Activated CD8-positive, alpha-beta memory T cell treated with anti-CD3 and anti-CD28 coated beads, Interleukin-2, amount 10 ng/mL, durations not matched to agents 7 days and 5 days (primary cell): ENCODE results near the gene DERA. TPM values are rescaled to one million over a fixed set of nuclear protein-coding genes. Genes with fewer than 3 reads are reported as not detected.
"Not testable (repeated sequence)": the region's sequence is repeated elsewhere in the genome, so short reads cannot be mapped to it uniquely, and the experiment has no call there.

Experiments used
- ATAC-seq: fragments of 150-1000 bp; cut with Tn5 transposase; one replicate; pipeline ENCODE4 v1.10.0; 2021; ENCODE audit warnings: moderate library complexity
- CTCF ChIA-PET: fragments of 350-600 bp; sonication (Branson Sonifier 250); formaldehyde crosslinking; loops from one replicate; lab custom pipeline; 2021; ENCODE audit warnings: antibody characterized with exemption; lab: Charles Lee
- DNase-seq: peaks from one replicate; pipeline ENCODE4 v3.0.0-alpha.2; 2020
- H3K27ac Mint-ChIP-seq: one replicate; pipeline ENCODE4 v1.8.0; 2021; ENCODE audit warnings: mild to moderate bottlenecking, mixed read lengths
- H3K27me3 Mint-ChIP-seq: one replicate; pipeline ENCODE4 v1.8.0; 2021; ENCODE audit warnings: mixed read lengths
- H3K36me3 Mint-ChIP-seq: one replicate; pipeline ENCODE4 v1.8.0; 2021; ENCODE audit warnings: mild to moderate bottlenecking, mixed read lengths
- H3K4me1 Mint-ChIP-seq: one replicate; pipeline ENCODE4 v1.8.0; 2021; ENCODE audit warnings: mixed read lengths
- H3K4me3 Mint-ChIP-seq: one replicate; pipeline ENCODE4 v1.8.0; 2021; ENCODE audit warnings: mild to moderate bottlenecking, moderate library complexity, mixed read lengths
- H3K9me3 Mint-ChIP-seq: one replicate; pipeline ENCODE4 v1.8.0; 2022; ENCODE audit warnings: low read depth, mixed read lengths
- total RNA-seq, 2 experiments: library from RNA; stranded (reverse); gene quantifications; one replicate each; pipeline ENCODE4 v1.2.3, GENCODE V29; 2021

DERA gene
- total RNA-seq, 2 experiments from 2014 or later = 22.3 to 24.1 TPM

- peaks cover 29% of the 10 kb centered on the region for H3K36me3 Mint-ChIP-seq
- ATAC-seq (no peak), DNase-seq (no peak)
- H3K27ac Mint-ChIP-seq = peak overlapping the region; percentile 99
- no peaks in the 10 kb centered on the region for H3K27me3 Mint-ChIP-seq
- peaks cover 58% of the 10 kb centered on the region for H3K4me1 Mint-ChIP-seq
- CTCF ChIA-PET = interaction anchor here (0.8 to 3.1 kb wide), 6 partner anchors 10 to 313 kb away, joined by 3 to 16 read pairs (median 3); partner anchors contain the start of genes DERA and EPS8
- H3K9me3 Mint-ChIP-seq = no peaks in the 10 kb centered on the region
- peak overlapping the region; percentile 98 for H3K4me3 Mint-ChIP-seq
Measured at GRCh38 chr12:15883536-15883935, 27.6 kb upstream of the DERA start.

GRCh38 chr12:15886372-15887042 lies 24.6 kb upstream of the DERA start:
- Mint-ChIP-seq H3K27ac (no peak overlapping the region), H3K9me3 (no peaks in the 10 kb centered on the region), H3K4me3 (no peak overlapping the region), H3K27me3 (no peaks in the 10 kb centered on the region), H3K4me1 (peaks cover 59% of the 10 kb centered on the region), H3K36me3 (peaks cover 40% of the 10 kb centered on the region)
- DNase-seq = no peak
- CTCF ChIA-PET = interaction anchor here (1.5 kb wide), 1 partner anchor 11 kb away, joined by 5 read pairs; no protein-coding TSS in a partner anchor
- no peak for ATAC-seq

- Mint-ChIP-seq H3K9me3 (no peaks in the 10 kb centered on the region), H3K36me3 (peaks cover 40% of the 10 kb centered on the region), H3K4me1 (peaks cover 52% of the 10 kb centered on the region), H3K4me3 (no peak overlapping the region), H3K27ac (no peak overlapping the region), H3K27me3 (no peaks in the 10 kb centered on the region)
- no peak for DNase-seq
- CTCF ChIA-PET = interaction anchor here (1.5 kb wide), 2 partner anchors 11 to 20 kb away, joined by 4 to 5 read pairs; no protein-coding TSS in a partner anchor
- ATAC-seq = no peak
Measured at GRCh38 chr12:15887043-15887817, 23.9 kb upstream of the DERA start.

- peaks cover 17% of the 10 kb centered on the region for H3K36me3 Mint-ChIP-seq
- ATAC-seq = no peak
- CTCF ChIA-PET = interaction anchor here (1.0 kb wide), 1 partner anchor 361 kb away, joined by 3 read pairs; no protein-coding TSS in a partner anchor
Measured at GRCh38 chr12:15892645-15893259, 18.4 kb upstream of the DERA start.

GRCh38 chr12:15893260-15893659 lies 17.9 kb upstream of the DERA start:
- ATAC-seq = no peak
- CTCF ChIA-PET = interaction anchor here (1.0 kb wide), 2 partner anchors 9 to 361 kb away, joined by 3 read pairs; no protein-coding TSS in a partner anchor
- H3K4me1 Mint-ChIP-seq = peaks cover 16% of the 10 kb centered on the region
- no peaks in the 10 kb centered on the region for H3K9me3 Mint-ChIP-seq
- DNase-seq = no peak
- H3K27ac Mint-ChIP-seq = no peak overlapping the region
- H3K27me3 Mint-ChIP-seq = no peaks in the 10 kb centered on the region
- peaks cover 19% of the 10 kb centered on the region for H3K36me3 Mint-ChIP-seq
- no peak overlapping the region for H3K4me3 Mint-ChIP-seq

More at GRCh38 chr12:15892645-15893259, 18.4 kb upstream of the DERA start:
- Mint-ChIP-seq H3K27ac (no peak overlapping the region), H3K27me3 (no peaks in the 10 kb centered on the region), H3K4me3 (no peak overlapping the region), H3K9me3 (no peaks in the 10 kb centered on the region), H3K4me1 (peaks cover 17% of the 10 kb centered on the region)
- DNase-seq = no peak

GRCh38 chr12:15896867-15897266 lies 14.3 kb upstream of the DERA start:
- no peak overlapping the region for H3K27ac Mint-ChIP-seq
- H3K4me3 Mint-ChIP-seq = no peak overlapping the region
- CTCF ChIA-PET = interaction anchor here (0.9 to 2.8 kb wide), 5 partner anchors 10 to 312 kb away, joined by 3 to 25 read pairs (median 5); partner anchors contain the start of genes DERA and STRAP
- no peaks in the 10 kb centered on the region for H3K27me3 Mint-ChIP-seq
- H3K4me1 Mint-ChIP-seq = peaks cover 10% of the 10 kb centered on the region
- ATAC-seq = no peak
- no peaks in the 10 kb centered on the region for H3K9me3 Mint-ChIP-seq
- H3K36me3 Mint-ChIP-seq = peaks cover 25% of the 10 kb centered on the region
- DNase-seq = no peak

- Mint-ChIP-seq H3K9me3 (no peaks in the 10 kb centered on the region), H3K4me3 (no peak overlapping the region), H3K27me3 (no peaks in the 10 kb centered on the region), H3K27ac (no peak overlapping the region), H3K36me3 (peaks cover 28% of the 10 kb centered on the region), H3K4me1 (peaks cover 10% of the 10 kb centered on the region)
- no peak for ATAC-seq
- CTCF ChIA-PET = interaction anchor here (0.6 to 2.8 kb wide), 7 partner anchors 10 to 313 kb away, joined by 3 to 25 read pairs (median 5); partner anchors contain the start of genes DERA and STRAP
- DNase-seq = no peak
Measured at GRCh38 chr12:15897433-15897832, 13.7 kb upstream of the DERA start.

- ATAC-seq (peak; percentile 39), DNase-seq (no peak)
- H3K9me3 Mint-ChIP-seq = no peaks in the 10 kb centered on the region
- CTCF ChIA-PET = interaction anchor here (0.8 to 2.8 kb wide), 9 partner anchors 9 to 317 kb away, joined by 3 to 25 read pairs (median 8); partner anchors contain the start of genes DERA and STRAP
- no peaks in the 10 kb centered on the region for H3K27me3 Mint-ChIP-seq
- peaks cover 31% of the 10 kb centered on the region for H3K36me3 Mint-ChIP-seq
- peaks cover 8% of the 10 kb centered on the region for H3K4me1 Mint-ChIP-seq
- no peak overlapping the region for H3K4me3 Mint-ChIP-seq
- peak overlapping the region; percentile 58 for H3K27ac Mint-ChIP-seq
Measured at GRCh38 chr12:15899282-15899870, 11.8 kb upstream of the DERA start.

- DNase-seq = no peak
Measured at GRCh38 chr12:15904378-15904920, 6.7 kb upstream of the DERA start.

GRCh38 chr12:15910468-15910863 lies 666 bp upstream of the DERA start:
- H3K27ac Mint-ChIP-seq = no peak overlapping the region
- H3K36me3 Mint-ChIP-seq = peaks cover 1% of the 10 kb centered on the region
- no peaks in the 10 kb centered on the region for H3K9me3 Mint-ChIP-seq
- peaks cover 16% of the 10 kb centered on the region for H3K4me1 Mint-ChIP-seq
- H3K27me3 Mint-ChIP-seq = no peaks in the 10 kb centered on the region
- peak overlapping the region; percentile 70 for H3K4me3 Mint-ChIP-seq
- ATAC-seq (no peak), DNase-seq (no peak)
- CTCF ChIA-PET = interaction anchor here (1.0 to 3.9 kb wide), 5 partner anchors 11 to 320 kb away, joined by 4 to 25 read pairs (median 4); partner anchors contain the start of gene STRAP

More at GRCh38 chr12:15904378-15904920, 6.7 kb upstream of the DERA start:
- CTCF ChIA-PET = no interaction called here
- Mint-ChIP-seq H3K27ac (no peak overlapping the region), H3K27me3 (no peaks in the 10 kb centered on the region), H3K9me3 (no peaks in the 10 kb centered on the region), H3K4me3 (no peak overlapping the region), H3K36me3 (peaks cover 26% of the 10 kb centered on the region), H3K4me1 (no peaks in the 10 kb centered on the region)
- no peak for ATAC-seq

- Mint-ChIP-seq H3K27ac (peak overlapping the region; percentile 85), H3K4me1 (peaks cover 16% of the 10 kb centered on the region)
- not testable (repeated sequence) for H3K36me3 Mint-ChIP-seq
Measured at GRCh38 chr12:15911931-15912330, 799 bp downstream of the DERA start.

GRCh38 chr12:15914131-15914530 lies 3.0 kb downstream of the DERA start:
- CTCF ChIA-PET = interaction anchor here (0.6 kb wide), 1 partner anchor 16 kb away, joined by 3 read pairs; no protein-coding TSS in a partner anchor
- H3K36me3 Mint-ChIP-seq, H3K27me3 Mint-ChIP-seq, DNase-seq, H3K27ac Mint-ChIP-seq, H3K4me3 Mint-ChIP-seq, ATAC-seq, H3K9me3 Mint-ChIP-seq: not testable (repeated sequence)
- peaks cover 16% of the 10 kb centered on the region for H3K4me1 Mint-ChIP-seq

More at GRCh38 chr12:15911931-15912330, 799 bp downstream of the DERA start:
- ATAC-seq, H3K9me3 Mint-ChIP-seq, DNase-seq, H3K27me3 Mint-ChIP-seq: not testable (repeated sequence)
- CTCF ChIA-PET = interaction anchor here (0.8 to 3.9 kb wide), 5 partner anchors 14 to 68 kb away, joined by 3 to 25 read pairs (median 4); partner anchors contain the start of gene STRAP
- H3K4me3 Mint-ChIP-seq = peak overlapping the region; percentile 87
